HG03095 (cell line): ENCODE measurements around the gene KRTAP9-4.
"Not testable (repeated sequence)": the region's sequence is repeated elsewhere in the genome, so short reads cannot be mapped to it uniquely, and the experiment has no call there.

Experiments
- ATAC-seq: cut with Tn5 transposase; IDR thresholded peaks from one replicate; pipeline ENCODE4 v1.9.1; 2021; ENCODE audit warnings: moderate library complexity; ENCODE audit not compliant: unreplicated experiment

The KRTAP9-4 gene, protein sequence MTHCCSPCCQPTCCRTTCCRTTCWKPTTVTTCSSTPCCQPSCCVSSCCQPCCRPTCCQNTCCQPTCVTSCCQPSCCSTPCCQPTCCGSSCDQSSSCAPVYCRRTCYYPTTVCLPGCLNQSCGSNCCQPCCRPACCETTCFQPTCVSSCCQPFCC

DNA sequence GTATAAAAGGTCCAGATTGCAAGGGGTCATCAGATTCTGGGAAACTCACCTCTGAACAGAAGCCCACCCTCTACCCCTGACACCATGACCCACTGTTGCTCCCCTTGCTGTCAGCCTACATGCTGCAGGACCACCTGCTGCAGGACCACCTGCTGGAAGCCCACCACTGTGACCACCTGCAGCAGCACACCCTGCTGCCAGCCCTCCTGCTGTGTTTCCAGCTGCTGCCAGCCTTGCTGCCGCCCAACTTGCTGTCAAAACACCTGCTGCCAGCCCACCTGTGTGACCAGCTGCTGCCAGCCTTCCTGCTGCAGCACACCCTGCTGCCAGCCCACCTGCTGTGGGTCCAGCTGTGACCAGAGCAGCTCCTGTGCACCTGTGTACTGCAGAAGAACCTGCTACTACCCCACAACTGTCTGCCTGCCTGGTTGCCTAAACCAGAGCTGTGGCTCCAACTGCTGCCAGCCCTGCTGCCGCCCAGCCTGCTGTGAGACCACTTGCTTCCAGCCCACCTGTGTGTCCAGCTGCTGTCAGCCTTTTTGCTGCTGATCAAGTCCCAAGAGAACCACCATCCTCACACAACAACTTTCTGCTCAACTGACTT lies at the start of gene KRTAP9-4:
Gene KRTAP9-4, plus strand, starts transcription at position 51 of the 604 bp plus-strand sequence. Its CDS starts 34 bp downstream, at position 85.
- not testable (repeated sequence) for ATAC-seq

DNA sequence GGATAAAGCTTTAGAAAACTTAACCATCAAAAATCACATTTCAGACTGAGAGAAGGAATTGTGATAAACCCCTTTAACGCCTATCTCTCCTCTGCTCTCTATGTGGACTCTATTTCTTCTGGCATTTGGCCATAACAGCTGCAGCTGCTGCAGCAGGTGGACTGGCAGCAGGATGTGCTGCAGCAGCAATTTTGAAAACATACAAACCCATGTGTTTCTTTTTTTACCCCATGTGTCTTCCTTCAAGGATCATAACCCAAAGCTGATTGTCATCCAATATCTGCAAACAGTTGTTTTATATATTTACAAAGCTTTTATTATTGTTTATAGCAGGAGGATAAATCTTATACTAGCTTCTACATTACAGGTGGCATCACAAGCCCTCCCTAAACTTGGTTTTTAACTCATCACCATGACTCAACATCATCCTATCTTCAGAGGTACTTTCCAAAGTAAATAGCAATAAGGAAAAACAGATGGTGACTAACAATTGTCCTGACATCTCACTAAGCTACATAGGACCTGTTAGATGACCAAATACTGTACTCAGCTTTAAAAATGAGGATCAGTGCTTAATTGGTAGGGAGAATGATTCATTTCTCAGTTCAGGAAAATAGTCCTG lies 37.5 kb upstream of the KRTAP9-4 start:
- no peak for ATAC-seq

DNA sequence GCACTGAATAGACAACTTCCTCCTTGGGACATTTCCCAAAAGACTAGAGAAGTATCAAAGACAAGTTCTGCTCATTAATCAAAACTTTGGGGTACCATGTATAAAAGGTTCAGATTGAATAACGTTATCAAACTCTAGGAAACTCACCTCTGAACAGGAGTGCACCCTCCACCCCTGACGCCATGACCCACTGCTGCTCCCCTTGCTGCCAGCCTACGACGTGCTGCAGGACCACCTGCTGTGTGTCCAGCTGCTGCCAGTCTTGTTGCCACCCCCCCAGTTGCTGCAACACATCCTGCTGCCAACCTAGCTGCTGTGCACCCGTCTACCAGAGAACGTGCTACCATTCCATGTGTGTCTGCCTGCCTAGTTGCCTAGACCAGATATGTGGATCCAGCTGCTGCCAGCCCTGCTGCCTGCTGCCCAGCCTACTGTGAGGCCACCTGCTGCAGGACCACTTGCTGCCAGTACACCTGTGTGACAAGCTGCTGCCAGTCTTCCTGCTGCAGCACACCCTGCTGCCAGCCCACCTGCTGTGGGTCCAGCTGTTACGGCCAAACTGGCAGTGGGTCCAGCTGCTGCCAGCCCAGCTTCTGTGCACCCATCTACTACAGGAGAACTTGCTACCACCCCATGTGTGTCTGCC lies 36.8 kb upstream of the KRTAP9-4 start:
- ATAC-seq: no peak

DNA sequence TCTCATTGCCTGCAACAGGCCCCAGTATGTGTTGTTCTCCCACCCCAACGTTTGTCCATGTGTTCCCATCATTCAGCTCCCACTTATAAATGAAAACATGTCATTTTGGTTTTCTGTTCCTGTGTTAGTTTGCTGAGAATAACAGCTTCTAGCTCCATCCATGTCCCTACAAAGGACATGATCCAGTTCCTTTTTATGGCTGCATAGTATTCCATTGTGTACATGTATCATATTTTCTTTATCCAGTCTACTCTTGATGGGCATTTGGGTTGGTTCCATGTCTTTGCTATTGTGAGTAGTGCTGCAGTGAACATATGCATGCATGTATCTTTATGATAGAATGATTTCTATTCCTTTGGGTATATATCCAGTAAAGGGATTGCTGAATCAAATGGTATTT lies 33.8 kb upstream of the KRTAP9-4 start:
- ATAC-seq: no peak

DNA sequence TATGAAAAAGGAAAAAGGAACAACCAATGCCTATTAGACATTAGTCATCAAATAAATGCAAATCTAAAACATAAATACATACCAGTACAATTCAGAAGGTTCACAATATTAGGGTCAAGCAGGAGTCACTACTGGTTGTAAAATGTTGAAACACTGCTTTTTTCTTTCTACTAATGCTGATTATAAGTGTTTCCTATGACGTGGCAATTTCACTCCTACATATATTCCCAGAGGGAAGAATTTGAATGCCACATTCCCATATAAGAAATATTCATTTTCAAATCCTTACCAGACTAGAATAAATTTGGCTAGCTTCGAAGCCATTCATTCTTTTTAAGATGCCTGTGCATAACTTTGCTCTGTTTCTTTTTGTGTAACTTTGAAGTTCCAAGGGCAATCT lies 25.7 kb upstream of the KRTAP9-4 start:
- ATAC-seq: no peak

DNA sequence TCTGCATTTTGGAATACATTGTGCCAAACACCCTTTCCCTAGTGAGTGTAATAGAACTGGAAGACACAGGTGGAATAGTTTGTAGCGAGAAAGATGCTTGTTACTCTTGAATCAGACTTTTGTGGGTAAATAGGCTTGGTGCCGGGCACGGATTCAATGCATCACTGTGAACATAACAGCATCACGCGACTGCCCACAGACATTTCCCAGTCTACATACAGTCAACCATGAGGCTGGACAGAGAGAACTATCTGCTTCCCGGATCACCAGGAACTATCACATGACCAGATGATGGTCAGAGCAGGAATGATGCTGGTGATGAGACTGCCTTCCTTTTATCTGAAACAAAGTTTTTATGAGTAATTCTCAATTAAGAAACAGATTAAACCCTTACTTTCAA lies 23.4 kb upstream of the KRTAP9-4 start:
- ATAC-seq: no peak

DNA sequence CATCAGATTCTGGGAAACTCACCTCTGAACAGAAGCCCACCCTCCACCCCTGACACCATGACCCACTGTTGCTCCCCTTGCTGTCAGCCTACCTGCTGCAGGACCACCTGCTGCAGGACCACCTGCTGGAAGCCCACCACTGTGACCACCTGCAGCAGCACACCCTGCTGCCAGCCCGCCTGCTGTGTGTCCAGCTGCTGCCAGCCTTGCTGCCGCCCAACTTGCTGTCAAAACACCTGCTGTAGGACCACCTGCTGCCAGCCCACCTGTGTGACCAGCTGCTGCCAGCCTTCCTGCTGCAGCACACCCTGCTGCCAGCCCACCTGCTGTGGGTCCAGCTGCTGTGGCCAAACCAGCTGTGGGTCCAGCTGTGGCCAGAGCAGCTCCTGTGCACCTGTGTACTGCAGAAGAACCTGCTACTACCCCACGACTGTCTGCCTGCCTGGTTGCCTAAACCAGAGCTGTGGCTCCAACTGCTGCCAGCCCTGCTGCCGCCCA lies 22.8 kb upstream of the KRTAP9-4 start, which contains the start of gene KRTAP9-2:
Gene KRTAP9-2, plus strand, starts transcription at position 51 of the 498 bp plus-strand sequence. Its CDS starts 7 bp downstream, at position 58.
- ATAC-seq: not testable (repeated sequence)

DNA sequence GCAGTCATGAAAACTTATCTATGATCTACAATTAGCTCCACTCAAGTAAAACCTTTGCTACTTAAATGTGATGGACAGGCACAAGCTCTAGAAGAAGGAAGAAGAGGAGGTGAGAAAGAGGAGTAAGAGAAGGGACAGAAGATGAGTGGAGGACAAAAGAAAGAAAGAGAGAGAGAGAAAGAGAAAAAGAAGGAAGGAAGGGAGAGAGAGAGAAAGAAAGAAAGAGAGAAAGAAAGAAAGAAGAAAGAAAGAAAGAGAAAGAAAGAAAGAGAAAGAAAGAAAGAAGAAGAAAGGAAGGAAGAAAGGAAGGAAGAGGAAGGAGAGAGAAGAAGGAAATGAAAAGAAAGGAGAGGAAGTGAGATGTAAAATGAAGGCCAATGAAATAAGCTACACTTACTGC lies 19.4 kb upstream of the KRTAP9-4 start:
- ATAC-seq: no peak

DNA sequence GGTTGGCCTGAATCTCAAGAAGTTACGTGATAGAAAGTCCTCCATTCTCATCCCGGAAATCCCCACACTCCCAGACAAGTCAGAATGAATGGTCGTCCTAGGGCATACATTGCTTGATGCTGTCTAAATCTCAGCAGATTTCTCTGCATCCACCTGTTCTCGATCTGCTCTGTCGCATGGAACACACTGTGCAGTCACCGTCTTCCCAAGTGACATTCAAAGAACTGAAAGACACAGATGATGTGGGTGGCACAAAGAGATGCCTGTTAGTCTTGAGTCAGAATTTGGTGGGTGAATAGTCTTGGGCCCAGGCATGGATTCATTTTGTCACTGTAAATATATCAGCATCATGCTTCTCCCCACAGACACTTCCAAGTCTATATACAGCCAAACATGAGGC lies 17.8 kb upstream of the KRTAP9-4 start:
- no peak for ATAC-seq

DNA sequence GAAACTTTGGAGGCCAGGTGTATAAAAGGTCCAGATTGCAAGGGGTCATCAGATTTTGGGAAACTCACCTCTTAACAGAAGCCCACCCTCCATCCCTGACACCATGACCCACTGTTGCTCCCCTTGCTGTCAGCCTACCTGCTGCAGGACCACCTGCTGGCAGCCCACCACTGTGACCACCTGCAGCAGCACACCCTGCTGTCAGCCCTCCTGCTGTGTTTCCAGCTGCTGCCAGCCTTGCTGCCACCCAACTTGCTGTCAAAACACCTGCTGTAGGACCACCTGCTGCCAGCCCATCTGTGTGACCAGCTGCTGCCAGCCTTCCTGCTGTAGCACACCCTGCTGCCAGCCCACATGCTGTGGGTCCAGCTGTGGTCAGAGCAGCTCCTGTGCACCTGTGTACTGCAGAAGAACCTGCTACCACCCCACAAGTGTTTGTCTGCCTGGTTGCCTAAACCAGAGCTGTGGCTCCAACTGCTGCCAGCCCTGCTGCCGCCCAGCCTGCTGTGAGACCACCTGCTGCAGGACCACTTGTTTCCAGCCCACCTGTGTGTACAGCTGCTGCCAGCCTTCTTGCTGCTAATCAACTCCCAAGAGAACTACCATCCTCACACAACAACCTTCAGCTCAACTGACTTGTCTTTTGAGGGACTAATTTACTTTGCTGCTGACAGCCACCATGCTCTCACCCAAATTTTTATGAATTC lies 16.9 kb upstream of the KRTAP9-4 start, which contains the start of gene KRTAP9-3:
Gene KRTAP9-3, plus strand, starts transcription at position 51 of the 707 bp plus-strand sequence. Its CDS starts 53 bp downstream, at position 104.
- ATAC-seq: not testable (repeated sequence)

DNA sequence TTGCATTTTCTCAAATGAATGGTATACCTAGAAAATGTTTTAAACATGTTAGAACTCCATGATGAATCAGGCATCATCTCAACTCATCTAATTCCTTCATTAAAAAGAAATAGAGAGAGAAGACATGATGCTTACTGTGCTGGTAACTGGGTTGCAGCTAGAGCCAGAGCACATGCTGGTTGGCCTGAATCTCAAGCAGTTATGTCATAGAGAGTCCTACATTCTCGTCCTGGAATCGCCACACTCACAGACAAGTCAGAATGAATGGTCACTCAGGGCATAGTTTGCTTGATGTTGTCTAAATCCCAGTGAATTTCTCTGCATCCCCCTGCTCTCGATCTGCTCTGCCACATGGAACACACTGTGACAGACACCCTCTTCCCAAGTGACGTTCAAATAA lies 12.4 kb upstream of the KRTAP9-4 start:
- ATAC-seq: not testable (repeated sequence)

DNA sequence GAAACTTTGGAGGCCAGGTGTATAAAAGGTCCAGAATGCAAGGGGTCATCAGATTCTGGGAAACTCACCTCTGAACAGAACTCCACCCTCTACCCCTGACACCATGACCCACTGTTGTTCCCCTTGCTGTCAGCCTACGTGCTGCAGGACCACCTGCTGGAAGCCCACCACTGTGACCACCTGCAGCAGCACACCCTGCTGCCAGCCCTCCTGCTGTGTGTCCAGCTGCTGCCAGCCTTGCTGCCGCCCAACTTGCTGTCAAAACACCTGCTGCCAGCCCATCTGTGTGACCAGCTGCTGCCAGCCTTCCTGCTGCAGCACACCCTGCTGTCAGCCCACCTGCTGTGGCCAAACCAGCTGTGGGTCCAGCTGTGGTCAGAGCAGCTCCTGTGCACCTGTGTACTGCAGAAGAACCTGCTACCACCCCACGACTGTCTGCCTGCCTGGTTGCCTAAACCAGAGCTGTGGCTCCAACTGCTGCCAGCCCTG lies 11.5 kb upstream of the KRTAP9-4 start, which contains the start of gene KRTAP9-8:
Gene KRTAP9-8, plus strand, starts transcription at position 51 of the 489 bp plus-strand sequence. Its CDS starts 53 bp downstream, at position 104.
- not testable (repeated sequence) for ATAC-seq

DNA sequence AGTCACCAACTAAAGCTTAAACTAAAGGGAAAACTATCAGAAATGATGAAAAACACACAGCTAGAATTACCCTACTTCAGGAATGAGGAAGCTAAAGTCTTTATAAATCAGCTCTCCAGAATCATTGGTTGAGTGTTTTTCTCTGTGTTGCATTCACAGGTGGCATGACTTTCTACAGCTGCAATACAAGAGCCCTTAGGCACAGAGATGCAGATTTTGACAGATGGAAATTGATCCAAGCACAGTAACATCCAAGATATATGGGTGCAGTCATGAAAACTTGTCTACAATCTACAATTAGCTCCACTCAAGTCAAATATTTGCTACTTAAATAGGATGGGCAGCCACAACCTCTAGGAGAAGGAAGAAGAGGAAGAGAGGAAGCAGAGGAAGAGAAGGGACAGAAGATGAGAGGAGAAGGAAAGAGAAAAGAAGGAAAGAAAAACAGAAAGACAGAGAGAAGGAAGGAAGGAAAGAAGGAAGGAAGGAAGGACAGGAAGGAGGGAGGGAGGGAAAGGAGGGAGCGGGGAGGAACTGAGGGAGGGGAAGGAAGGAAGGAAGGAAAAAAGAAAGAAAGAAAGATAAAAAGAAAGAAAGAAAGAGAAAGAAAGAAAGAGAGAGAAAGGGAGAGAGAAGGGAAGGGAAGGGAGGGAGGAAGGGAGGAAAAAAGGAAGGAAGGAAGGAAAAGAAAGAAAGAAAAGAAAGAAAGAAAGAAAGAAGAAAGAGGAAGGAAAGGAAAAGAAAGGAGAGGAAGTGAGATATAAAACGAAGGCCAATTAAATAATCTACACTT lies 2.3 kb upstream of the KRTAP9-4 start:
- not testable (repeated sequence) for ATAC-seq

DNA sequence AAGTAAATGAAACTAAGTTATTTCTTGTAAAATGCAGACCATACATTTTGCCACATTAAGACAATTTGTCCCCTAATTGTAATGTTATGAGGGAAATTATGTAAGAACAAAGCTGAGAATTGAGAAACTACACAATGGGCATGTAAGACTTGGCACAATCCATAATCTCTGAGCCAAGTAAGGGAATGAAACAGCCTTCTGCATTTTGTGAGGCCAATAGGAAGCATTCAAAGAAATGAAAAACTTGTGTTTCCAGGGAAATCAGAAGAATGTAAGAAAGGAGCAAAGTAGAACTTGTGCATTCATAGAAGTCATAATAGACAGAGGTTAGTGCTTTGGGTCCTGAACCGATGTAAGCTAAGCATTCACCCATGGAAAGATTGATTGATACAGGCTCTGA lies 1.8 kb downstream of the KRTAP9-4 start:
- no peak for ATAC-seq

DNA sequence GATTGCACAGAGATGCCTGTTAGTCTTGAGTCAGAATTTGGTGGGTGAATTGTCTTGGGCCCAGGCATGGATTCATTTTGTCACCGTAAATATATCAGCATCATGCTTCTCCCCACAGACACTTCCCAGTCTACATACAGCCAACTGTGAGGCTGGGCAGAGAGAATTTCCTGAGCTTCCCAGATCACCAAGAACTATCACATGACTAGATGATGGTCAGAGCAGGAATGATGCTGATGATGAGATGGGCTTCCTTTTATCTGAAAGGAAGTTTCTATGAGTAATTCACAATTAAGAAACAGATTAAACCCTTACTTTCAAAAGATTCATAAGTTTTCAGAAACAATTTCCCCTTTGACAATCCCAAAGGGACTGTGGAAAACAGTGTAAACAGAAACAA lies 5.4 kb downstream of the KRTAP9-4 start:
- no peak for ATAC-seq

DNA sequence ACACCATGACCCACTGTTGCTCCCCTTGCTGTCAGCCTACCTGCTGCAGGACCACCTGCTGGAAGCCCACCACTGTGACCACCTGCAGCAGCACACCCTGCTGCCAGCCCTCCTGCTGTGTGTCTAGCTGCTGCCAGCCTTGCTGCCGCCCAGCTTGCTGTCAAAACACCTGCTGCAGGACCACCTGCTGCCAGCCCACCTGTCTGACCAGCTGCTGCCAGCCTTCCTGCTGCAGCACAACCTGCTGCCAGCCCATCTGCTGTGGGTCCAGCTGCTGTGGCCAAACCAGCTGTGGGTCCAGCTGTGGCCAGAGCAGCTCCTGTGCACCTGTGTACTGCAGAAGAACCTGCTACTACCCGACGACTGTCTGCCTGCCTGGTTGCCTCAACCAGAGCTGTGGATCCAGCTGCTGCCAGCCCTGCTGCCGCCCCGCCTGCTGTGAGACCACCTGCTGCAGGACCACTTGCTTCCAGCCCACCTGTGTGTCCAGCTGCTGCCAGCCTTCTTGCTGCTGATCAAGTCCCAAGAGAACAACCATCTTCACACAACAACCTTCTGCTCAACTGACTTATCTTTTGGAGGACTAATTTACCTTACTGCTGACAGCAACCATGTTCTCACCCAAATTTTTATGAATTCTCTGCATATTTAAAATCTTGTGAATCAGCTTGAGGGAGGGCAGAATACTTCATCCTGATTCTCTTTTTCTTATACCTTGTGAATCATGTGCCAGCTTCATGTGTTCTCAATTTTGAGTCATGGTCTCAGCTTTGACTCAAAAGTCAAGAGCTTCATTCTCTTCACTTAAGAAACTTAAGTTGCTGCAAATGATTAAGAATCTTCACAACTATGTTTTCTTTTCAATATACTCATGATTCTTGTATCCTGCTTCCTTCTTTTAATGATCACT lies 6.1 kb downstream of the KRTAP9-4 start, which contains the start of gene KRTAP9-9:
Gene KRTAP9-9, plus strand, starts transcription at position 4 of the 910 bp plus-strand sequence.
- not testable (repeated sequence) for ATAC-seq

DNA sequence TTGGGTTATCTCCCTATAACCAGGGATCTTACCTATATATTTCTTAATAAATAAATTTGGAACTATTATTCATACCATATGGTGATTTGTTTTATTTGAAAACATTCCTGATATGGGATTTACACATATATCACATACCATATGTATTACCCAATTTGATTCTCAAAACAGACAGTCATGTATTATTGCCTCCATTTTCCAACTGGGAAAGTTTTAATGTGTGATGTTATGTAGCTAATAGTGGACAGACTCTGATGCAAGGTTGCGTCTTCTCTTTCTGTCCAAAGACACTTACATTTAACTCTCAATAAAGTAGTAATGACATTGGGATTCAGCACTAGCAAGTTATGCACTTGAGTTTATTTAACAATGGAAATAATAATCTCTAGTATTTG lies 6.8 kb downstream of the KRTAP9-4 start:
- ATAC-seq: no peak

DNA sequence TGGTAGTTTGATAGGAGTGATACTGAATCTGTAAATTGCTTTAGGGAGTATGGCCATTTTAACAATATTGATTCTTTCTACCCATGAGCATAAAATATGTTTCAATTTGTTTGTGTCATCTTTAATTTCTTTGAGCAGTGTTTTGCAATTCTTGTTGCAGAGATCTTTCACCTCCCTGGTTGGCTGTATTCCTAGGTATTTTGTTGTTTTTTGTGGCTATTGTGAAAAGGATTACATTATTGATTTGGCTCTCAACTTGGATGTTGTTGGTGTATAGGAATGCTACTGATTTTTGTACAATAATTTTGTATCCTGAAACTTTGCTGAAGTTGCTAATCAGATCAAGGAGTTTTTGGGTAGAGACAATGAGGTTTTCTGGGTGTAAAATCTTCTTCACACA lies 8.9 kb downstream of the KRTAP9-4 start:
- ATAC-seq: no peak

DNA sequence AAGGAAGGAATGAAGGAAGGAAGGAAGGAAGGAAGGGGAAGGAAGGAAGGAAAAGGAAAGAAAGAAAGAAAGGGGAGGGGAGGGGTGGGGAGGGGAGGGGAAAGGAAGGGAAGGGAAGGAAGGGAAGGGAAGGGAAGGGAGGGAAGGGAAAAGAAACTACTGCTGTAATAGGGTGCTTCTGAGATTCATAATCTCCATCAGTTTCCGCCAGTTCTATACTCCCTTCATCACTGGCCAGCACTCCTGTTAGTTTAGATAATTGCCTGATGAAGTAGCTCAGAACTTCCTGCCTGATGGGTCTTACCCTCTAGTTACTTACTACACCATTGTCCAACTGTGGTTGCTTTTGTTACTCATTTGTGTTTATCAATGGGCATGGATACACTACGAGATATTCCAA lies 13.7 kb downstream of the KRTAP9-4 start:
- ATAC-seq: no peak
